Thyroid gland (tissue), 4 donors: ENCODE results near the gene TSC22D3. TPM values are rescaled to one million over a fixed set of nuclear protein-coding genes. Genes with fewer than 3 reads are reported as not detected.
A peak's percentile ranks its signal among the peaks of the same experiment; 100 is the strongest.

Experiments
- DNase-seq, 2 donors: peaks; one replicate each; pipeline ENCODE4 v3.0.0-alpha.2; 2019
- H3K27ac ChIP-seq, 3 donors: fragments of 200-600 bp; sonication (generic); 1 replicate in 2 of 3; 2 replicates in 1 of 3; pipeline ENCODE4 v1.5.1; 2016 to 2019; ENCODE audit warnings: mild to moderate bottlenecking in 1 of 3, moderate library complexity in 1 of 3
- H3K27me3 ChIP-seq: fragments of 200-600 bp; sonication (generic); one replicate; pipeline ENCODE4 v1.5.1; 2019
- H3K36me3 ChIP-seq, 2 donors: fragments of 200-600 bp; sonication (generic); one replicate each; pipeline ENCODE4 v1.5.1; 2016 to 2019
- H3K4me1 ChIP-seq, 2 donors: fragments of 200-600 bp; sonication (generic); one replicate each; pipeline ENCODE4 v1.5.1; 2017 to 2019
- H3K4me3 ChIP-seq, 3 donors: fragments of 200-600 bp; sonication (generic); replicated peaks in 1 of 3; 1 replicate in 2 of 3; 2 replicates in 1 of 3; pipeline ENCODE4 v1.5.1; 2016; ENCODE audit warnings: mild to moderate bottlenecking in 1 of 3
- H3K9me3 ChIP-seq: fragments of 200-600 bp; sonication (generic); one replicate; pipeline ENCODE4 v1.5.1; 2017
- POLR2A ChIP-seq, 2 donors: fragments of 450-650 bp; IDR thresholded peaks; one replicate each; pipeline ENCODE4 v1.6.1; 2017; ENCODE audit warnings: antibody characterized with exemption in 2 of 2, mild to moderate bottlenecking in 2 of 2, moderate library complexity in 1 of 2
- WGBS, 2 donors: methylation state at CpG; one replicate each; pipeline ENCODE4 v1.1.5; 2017; 5-methylcytosine and 5-hydroxymethylcytosine counted together
- intact Hi-C: fragments of 100-400 bp; cut with DNase I; formaldehyde crosslinking; loops from one replicate; pipeline ENCODE4 v1.15.1; 2023
- total RNA-seq, 4 donors: library from RNA; depleted of rRNA; stranded (reverse); fragments of >200 nt; gene quantifications; one replicate each; pipeline ENCODE4 v1.2.3, GENCODE V29; 2016
- TF ChIP-seq, protein P1 (sequence below), 6 experiments: fragments of 200-600 bp in 3 of 6; fragments of 450-650 bp in 3 of 6; sonication (generic) in 3 of 6; IDR thresholded peaks; one replicate each; pipeline ENCODE4 v1.5.1; 2016 to 2019; ENCODE audit warnings: antibody characterized with exemption in 6 of 6, mild to moderate bottlenecking in 2 of 6, inconsistent platforms in 1 of 6, moderate library complexity in 1 of 6

Gene TSC22D3
- total RNA-seq, 4 donors from 2014 or later, result 268 to 504 (median 383) TPM

DNA sequence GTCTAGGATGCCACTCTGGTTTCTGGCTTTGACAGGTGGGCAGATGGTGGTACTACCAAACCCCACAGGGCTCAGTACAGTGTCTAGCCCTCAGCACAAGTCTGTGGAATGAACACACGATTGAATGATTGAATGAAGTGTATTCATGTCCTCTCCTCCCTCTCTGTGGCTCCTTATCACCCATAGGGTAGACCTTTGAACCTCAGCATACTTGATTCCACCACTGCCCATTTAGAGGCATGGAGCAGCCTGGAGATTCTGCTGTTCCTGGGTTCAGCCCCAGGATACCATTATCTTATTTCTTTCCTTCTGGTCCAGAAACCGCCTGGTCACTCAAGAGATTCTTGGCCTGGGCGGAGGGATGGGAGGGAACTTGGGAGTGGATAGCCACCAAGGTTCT, 93.3 kb downstream of the TSC22D3 start:
- intact Hi-C loops, result no loop called here
- peaks cover 31 to 63% of the 10 kb centered on the region in 2 donors for H3K4me1 ChIP-seq
- no peak for DNase-seq

DNA sequence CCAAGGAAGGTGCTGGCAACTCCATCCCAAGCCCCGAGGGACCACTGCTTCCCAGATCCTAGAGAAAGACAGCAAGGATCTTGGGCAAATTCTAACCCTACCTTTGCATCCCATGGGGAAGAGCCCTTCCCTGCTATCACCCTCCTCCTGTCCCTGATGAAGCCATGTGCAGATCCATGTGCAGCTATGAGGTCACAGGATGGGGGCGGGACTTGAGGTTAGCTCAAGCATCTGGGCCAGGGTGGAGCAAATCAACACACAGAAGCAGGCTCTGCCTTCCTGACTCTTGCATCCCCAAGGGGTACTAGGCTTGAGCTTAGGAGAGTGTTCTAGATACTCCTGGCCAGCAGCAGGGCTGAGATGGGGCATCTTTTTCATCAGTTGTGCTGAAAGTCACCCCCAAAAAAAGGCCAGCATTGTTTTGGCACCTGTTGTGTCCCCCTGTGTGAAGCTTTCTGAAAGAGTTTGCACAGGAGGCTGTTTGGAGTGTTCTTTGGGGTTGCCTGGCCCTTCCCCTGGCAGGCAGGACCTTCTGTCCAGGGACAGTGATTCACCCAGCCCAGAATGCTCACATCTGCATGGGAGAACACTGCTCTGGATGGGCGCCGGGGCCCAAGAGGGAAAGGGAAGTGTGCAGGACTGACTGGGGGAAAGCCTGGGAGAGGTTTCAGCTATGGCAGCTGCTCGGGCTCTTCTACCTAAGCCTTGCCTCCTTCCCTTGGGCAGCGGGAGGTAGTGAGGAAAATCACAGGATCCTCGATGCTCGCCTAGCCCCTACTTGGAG, 96.4 kb downstream of the TSC22D3 start:
- TF ChIP-seq, protein P1, sequence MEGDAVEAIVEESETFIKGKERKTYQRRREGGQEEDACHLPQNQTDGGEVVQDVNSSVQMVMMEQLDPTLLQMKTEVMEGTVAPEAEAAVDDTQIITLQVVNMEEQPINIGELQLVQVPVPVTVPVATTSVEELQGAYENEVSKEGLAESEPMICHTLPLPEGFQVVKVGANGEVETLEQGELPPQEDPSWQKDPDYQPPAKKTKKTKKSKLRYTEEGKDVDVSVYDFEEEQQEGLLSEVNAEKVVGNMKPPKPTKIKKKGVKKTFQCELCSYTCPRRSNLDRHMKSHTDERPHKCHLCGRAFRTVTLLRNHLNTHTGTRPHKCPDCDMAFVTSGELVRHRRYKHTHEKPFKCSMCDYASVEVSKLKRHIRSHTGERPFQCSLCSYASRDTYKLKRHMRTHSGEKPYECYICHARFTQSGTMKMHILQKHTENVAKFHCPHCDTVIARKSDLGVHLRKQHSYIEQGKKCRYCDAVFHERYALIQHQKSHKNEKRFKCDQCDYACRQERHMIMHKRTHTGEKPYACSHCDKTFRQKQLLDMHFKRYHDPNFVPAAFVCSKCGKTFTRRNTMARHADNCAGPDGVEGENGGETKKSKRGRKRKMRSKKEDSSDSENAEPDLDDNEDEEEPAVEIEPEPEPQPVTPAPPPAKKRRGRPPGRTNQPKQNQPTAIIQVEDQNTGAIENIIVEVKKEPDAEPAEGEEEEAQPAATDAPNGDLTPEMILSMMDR (IDR thresholded peaks at IDR 0.05), result no peak
- peak in 1 of 2 donors; percentile 23 for TF ChIP-seq POLR2A (IDR thresholded peaks at IDR 0.05)
- H3K36me3 ChIP-seq, result no peaks in the 10 kb centered on the region
- peaks cover 22 to 50% of the 10 kb centered on the region in 2 donors for H3K4me1 ChIP-seq
- intact Hi-C loops, result loop anchor here (5.0 kb wide), 1 partner anchor 38 kb away; no protein-coding TSS in a partner anchor
- peak; percentile 48 to 50 for DNase-seq
- H3K27me3 ChIP-seq, result no peaks in the 10 kb centered on the region
- WGBS, 2 donors, result 88 to 100% methylated on average over 2 to 3 of the region's 8 CpGs
- H3K9me3 ChIP-seq, result no peaks in the 10 kb centered on the region
- no peak overlapping the region for H3K4me3 ChIP-seq
- H3K27ac ChIP-seq, result peak overlapping the region; percentile 94 to 99 (median 99)

More for the DNA sequence above, 93.3 kb downstream of the TSC22D3 start:
- peak overlapping the region; percentile 66 to 90 (median 80) for H3K27ac ChIP-seq
- H3K36me3 ChIP-seq, result no peaks in the 10 kb centered on the region
- H3K27me3 ChIP-seq, result no peaks in the 10 kb centered on the region
- H3K4me3 ChIP-seq, result no peak overlapping the region
- no peaks in the 10 kb centered on the region for H3K9me3 ChIP-seq
- TF ChIP-seq, protein P1 (IDR thresholded peaks at IDR 0.05), result no peak
- TF ChIP-seq POLR2A (IDR thresholded peaks at IDR 0.05), result no peak
- WGBS, 2 donors, result 90 to 100% methylated on average over 2 to 3 of the region's 3 CpGs

DNA sequence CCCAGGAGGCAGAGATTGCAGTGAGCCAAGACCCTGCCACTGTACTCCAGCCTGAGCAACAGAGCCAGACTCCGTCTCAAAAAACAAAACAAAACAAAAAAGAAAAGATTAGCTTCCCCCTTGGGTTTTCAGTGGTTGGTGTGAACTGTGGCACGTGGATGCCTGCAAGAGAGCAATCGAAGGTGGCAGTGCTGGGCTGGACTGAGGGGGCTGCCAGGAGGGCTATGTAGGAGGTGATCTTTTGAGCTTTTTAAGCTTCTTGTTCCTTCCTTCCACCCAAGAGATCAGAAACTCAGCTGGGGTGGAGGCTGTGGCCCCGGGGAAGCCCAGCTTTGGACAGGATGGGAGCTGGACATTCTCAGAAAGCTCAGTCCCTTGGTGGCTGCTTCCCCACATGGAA, 97.7 kb downstream of the TSC22D3 start:
- H3K4me1 ChIP-seq, result peaks cover 25 to 50% of the 10 kb centered on the region in 2 donors

DNA sequence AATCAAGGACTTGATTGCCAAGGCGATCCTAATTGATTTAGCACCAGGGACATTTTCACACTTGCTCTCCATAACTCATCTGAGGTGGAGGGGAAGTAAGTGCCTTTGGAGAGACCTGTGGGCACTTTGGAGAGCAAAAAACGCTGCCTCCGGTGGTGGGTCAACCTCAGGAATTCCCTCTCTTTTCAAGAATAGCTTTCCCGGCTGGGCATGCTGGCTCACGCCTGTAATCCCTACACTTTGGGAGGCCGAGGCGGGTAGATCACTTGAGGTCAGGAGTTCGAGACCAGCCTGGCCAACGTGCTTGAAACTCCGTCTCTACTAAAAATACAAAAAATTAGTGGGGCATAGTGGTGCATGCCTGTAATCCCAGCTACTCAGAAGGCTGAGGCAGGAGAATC, 98.1 kb downstream of the TSC22D3 start:
- Histone ChIP-seq H3K27ac (peak overlapping the region; percentile 94 to 99 (median 99)), H3K4me3 (no peak overlapping the region), H3K4me1 (peaks cover 27 to 49% of the 10 kb centered on the region in 2 donors), H3K27me3 (no peaks in the 10 kb centered on the region), H3K36me3 (no peaks in the 10 kb centered on the region), H3K9me3 (no peaks in the 10 kb centered on the region)
- 30 to 34% methylated on average over 5 to 10 of the region's 10 CpGs for WGBS, 2 donors
- no peak for TF ChIP-seq POLR2A (IDR thresholded peaks at IDR 0.05)
- TF ChIP-seq, protein P1 (IDR thresholded peaks at IDR 0.05), result no peak
- intact Hi-C loops, result loop anchor here (5.0 kb wide), 1 partner anchor 40 kb away; no protein-coding TSS in a partner anchor
- peak; percentile 23 to 26 for DNase-seq

More for the DNA sequence above, 97.7 kb downstream of the TSC22D3 start:
- Histone ChIP-seq H3K9me3 (no peaks in the 10 kb centered on the region), H3K36me3 (no peaks in the 10 kb centered on the region), H3K4me3 (no peak overlapping the region), H3K27ac (peak overlapping the region; percentile 94 to 99 (median 99)), H3K27me3 (no peaks in the 10 kb centered on the region)
- intact Hi-C loops, result loop anchor here (5.0 kb wide), 1 partner anchor 39 kb away; no protein-coding TSS in a partner anchor
- no peak for DNase-seq
- 54 to 60% methylated on average over 4 of the region's 4 CpGs for WGBS, 2 donors
- no peak for TF ChIP-seq POLR2A (IDR thresholded peaks at IDR 0.05)
- TF ChIP-seq, protein P1 (IDR thresholded peaks at IDR 0.05), result no peak
